ENCODE measurements around the gene HMX1.

HMX1 gene

DNA sequence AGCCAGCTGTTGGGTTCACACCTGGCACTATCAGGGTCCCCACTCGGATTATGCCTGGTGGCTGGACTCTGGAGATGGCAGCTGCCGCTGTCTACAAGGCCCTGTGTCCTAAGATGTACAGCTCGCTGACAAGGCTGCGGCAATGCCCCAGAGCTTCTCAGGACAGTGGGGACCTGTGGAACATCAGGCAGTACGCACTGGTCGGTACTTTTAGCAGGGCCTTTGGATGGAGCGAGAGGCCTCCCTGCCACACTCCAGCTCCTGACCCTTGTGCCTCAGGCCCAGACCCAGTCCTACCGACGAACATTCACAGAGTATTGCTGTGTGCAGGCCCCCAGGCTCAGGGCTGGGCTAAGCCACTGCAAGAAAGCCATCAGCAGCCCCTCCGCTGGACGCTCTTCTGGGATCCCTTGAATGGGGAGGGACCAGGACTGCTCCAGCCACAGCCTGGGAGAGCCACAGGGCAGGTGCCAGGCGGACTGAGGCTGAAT lies 45.7 kb upstream of the HMX1 start:
- Histone ChIP-seq H3K4me3 (ENCODE audit: low read depth, low read length) (no peak overlapping the region), H3K27me3 (ENCODE audit: insufficient read depth, low read depth, severe bottlenecking) (peaks cover 40% of the 10 kb centered on the region), H3K36me3 (no peaks in the 10 kb centered on the region), H3K27ac (no peak overlapping the region), H3K9me3 (ENCODE audit: severe bottlenecking) (peaks cover under 1% of the 10 kb centered on the region)
- TF ChIP-seq, protein P1, sequence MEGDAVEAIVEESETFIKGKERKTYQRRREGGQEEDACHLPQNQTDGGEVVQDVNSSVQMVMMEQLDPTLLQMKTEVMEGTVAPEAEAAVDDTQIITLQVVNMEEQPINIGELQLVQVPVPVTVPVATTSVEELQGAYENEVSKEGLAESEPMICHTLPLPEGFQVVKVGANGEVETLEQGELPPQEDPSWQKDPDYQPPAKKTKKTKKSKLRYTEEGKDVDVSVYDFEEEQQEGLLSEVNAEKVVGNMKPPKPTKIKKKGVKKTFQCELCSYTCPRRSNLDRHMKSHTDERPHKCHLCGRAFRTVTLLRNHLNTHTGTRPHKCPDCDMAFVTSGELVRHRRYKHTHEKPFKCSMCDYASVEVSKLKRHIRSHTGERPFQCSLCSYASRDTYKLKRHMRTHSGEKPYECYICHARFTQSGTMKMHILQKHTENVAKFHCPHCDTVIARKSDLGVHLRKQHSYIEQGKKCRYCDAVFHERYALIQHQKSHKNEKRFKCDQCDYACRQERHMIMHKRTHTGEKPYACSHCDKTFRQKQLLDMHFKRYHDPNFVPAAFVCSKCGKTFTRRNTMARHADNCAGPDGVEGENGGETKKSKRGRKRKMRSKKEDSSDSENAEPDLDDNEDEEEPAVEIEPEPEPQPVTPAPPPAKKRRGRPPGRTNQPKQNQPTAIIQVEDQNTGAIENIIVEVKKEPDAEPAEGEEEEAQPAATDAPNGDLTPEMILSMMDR (IDR thresholded peaks at IDR 0.05; ENCODE audit: low read depth, low read length), result no peak
- DNase-seq, result peak; percentile 11

DNA sequence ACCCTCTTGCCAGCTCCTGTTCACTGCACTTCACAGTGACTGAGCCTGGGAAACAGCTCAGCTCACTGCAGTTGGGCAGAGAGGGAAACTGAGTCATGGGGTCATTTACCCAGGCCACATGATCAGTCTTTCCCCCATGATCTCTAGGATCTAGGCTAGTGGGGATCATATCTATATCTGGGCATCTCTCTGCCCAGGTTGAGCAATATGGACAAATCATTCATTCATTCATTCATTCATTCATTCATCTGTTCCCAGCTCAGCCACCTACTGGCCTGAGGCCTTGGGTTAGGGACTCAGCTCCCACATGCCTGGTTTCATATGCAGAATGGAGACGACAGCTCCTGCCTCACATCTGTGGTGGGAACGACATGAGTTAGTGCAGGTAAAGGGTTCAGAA lies 45.3 kb upstream of the HMX1 start:
- Histone ChIP-seq H3K9me3 (ENCODE audit: severe bottlenecking) (no peaks in the 10 kb centered on the region), H3K4me3 (ENCODE audit: low read depth, low read length) (no peak overlapping the region), H3K27me3 (ENCODE audit: insufficient read depth, low read depth, severe bottlenecking) (peaks cover 38% of the 10 kb centered on the region), H3K36me3 (no peaks in the 10 kb centered on the region), H3K27ac (no peak overlapping the region)
- TF ChIP-seq, protein P1 (IDR thresholded peaks at IDR 0.05; ENCODE audit: low read depth, low read length), result no peak
- no peak for DNase-seq

DNA sequence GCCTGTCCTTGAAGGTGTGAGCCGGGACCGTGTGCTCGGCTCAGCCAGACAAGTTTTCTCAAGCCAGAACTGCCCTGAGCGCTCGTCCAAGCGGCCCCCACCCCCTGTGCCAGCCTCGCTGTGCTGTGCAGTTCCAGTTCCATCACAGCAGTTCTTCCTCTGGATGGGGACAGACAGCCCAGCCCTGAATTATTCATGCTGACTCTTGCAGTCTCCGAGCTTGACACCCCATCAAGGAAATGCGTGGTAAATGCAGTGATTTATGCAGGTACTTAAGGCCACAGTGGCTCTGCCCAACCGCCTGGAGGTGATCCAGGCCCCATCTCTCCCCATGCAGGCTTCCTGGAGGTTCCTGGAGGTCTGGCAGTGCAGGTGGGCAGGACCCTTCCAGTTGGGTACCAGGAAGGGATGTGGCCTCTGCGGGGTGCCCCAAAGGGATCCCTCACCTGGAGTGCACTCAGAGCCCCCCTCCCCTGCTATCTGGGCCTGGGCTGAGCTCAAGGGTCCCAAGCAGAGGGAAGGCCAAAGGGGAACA lies 44.8 kb upstream of the HMX1 start:
- no peaks in the 10 kb centered on the region for H3K36me3 ChIP-seq
- H3K4me3 ChIP-seq (ENCODE audit: low read depth, low read length), result no peak overlapping the region
- peaks cover 34% of the 10 kb centered on the region for H3K27me3 ChIP-seq (ENCODE audit: insufficient read depth, low read depth, severe bottlenecking)
- no peak for DNase-seq
- H3K9me3 ChIP-seq (ENCODE audit: severe bottlenecking), result no peaks in the 10 kb centered on the region
- TF ChIP-seq, protein P1 (IDR thresholded peaks at IDR 0.05; ENCODE audit: low read depth, low read length), result no peak
- no peak overlapping the region for H3K27ac ChIP-seq

DNA sequence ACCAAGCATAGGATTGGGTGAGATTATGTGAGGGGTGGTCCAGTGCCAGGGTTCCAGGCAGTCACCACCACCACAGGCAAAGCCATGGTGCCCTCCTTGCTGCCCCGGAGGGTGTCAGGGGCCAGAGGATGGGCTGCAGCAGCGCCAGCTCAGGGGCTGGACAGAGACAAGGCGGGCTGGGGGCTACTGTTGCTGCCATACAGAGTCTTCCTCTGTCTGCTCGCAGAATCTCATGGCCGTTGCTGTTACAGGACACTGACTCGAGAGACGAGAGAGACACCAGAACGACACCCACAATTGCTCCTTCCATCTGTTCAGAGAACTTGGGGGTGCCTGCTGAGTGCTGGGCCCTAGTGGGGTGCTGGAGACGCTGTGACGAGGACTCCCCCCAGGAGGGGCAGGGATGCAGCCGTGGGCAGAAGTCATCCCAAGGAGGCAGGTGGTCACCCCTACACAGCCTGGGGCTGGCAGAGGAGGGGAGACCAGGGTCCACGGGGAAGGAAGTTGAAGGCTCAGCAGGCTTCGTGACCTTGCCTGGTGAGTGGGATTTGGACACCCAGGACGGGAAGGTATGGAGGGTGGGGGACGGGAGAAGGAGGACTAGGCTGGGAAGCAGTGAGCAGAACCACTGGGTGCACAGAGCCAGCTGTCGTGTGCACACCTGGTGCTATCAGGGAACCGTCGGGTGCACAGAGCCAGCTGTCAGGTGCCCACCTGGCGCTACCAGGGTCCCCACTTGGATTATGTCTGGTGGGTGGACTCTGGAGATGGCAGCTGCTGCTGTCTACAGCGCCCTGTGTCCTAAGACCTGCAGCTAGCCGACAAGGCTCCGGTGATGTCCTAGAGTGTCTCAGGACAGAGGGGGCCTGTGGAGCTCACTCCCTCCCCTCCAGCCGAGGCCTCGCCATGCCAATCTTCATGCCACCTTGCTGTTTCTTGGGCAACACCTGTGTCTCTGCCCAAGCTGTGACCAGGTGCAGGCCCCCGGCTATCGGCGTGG lies 43.9 kb upstream of the HMX1 start:
- Histone ChIP-seq H3K4me3 (ENCODE audit: low read depth, low read length) (no peak overlapping the region), H3K36me3 (no peaks in the 10 kb centered on the region), H3K9me3 (ENCODE audit: severe bottlenecking) (no peaks in the 10 kb centered on the region), H3K27me3 (ENCODE audit: insufficient read depth, low read depth, severe bottlenecking) (peaks cover 24% of the 10 kb centered on the region), H3K27ac (no peak overlapping the region)
- DNase-seq, result peak; percentile 6
- TF ChIP-seq, protein P1 (IDR thresholded peaks at IDR 0.05; ENCODE audit: low read depth, low read length), result no peak

DNA sequence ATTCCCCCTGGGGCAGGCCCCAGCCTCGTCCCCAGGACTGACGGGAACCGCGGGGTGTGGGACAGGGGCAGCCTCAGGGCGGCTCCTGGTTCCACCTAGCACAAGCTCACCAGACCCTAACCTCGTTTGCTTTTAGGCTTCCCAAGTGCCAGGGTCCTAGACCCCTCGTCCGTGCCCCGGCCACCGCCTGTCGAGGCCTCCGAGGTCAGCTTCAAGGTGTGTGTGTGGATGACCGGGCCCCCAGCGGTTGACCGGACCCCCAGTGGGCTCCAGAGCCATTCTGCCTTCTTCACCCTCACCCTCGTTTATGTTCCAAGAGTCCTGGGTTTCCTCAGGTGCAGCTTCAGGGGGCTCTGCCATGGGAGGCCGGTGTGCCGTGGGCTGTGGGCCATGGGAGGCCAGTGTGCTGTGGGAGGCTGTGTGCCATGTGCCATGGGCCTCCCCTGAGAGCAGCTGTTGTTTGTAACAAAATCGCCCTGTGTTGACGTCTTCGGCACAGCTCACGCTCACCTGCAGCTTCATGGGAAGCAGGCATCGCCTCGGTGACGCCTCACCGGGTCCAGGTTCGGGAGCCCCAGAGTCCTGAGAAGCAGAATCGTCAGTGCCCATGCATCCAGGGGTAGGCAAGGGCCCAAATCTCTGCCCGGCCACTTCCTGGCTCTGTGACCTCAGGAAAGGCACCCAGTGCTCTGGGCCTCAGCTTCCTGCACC lies 43.0 kb upstream of the HMX1 start:
- TF ChIP-seq, protein P1 (IDR thresholded peaks at IDR 0.05; ENCODE audit: low read depth, low read length), result no peak
- no peak overlapping the region for H3K4me3 ChIP-seq (ENCODE audit: low read depth, low read length)
- H3K27ac ChIP-seq, result no peak overlapping the region
- H3K9me3 ChIP-seq (ENCODE audit: severe bottlenecking), result no peaks in the 10 kb centered on the region
- no peaks in the 10 kb centered on the region for H3K36me3 ChIP-seq
- DNase-seq, result no peak
- peaks cover 16% of the 10 kb centered on the region for H3K27me3 ChIP-seq (ENCODE audit: insufficient read depth, low read depth, severe bottlenecking)
